Measurements from ENCODE around the gene SLC36A4. TPM values are rescaled to one million over a fixed set of nuclear protein-coding genes. Genes with fewer than 3 reads are reported as not detected.

Gene SLC36A4
- polyA plus RNA-seq, 1 donor (not counting 4 experiments of a cell fraction or from before 2014, with no cell fraction given) = 8.1 TPM

DNA sequence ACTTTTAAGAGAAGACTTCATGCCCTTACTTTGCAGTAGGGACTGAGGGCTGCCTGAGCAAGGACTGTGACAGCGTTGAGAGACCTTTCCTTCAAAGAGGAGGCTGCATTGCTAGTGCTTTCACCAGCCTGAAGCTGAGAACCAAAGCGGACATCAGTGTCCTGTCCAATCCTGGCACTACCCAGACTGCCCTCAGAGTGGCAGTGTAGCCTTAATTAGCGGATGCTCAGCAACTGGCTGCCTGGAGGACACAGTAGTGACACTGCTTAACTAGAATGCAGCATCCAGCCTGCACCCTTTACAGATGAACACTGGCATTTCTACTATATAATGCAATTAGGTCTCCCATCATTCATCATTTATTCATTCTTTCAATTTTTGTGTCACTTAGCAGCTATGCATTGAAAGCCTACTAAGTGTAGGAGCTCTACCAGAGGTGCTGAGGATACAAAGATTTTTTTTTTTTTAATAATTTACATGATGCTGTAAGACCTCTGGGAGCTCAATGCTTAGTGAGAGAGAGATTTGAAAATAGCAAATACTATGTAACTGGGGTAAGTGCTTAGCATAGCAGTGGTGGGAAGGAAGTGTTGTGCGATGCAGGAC, 36.9 kb upstream of the SLC36A4 start:
- dilution Hi-C loops (cut with MboI; ENCODE audit: extremely low pct_ligation_motif_present, low sequenced_read_pairs) = no loop called here
- Histone ChIP-seq H3K9ac (ENCODE audit: control insufficient read depth, extremely low read depth, insufficient read depth, low read length) (no peak overlapping the region), H3K4me1 (ENCODE audit: control insufficient read depth, extremely low read depth, insufficient read depth, low read length) (no peaks in the 10 kb centered on the region), H3K79me2 (ENCODE audit: control insufficient read depth, insufficient read depth, low read length) (no peaks in the 10 kb centered on the region), H3K9me1 (ENCODE audit: control insufficient read depth, extremely low read depth, insufficient read depth, low read length) (no peaks in the 10 kb centered on the region), H3K4me3 (ENCODE audit: control insufficient read depth in 2 of 3, extremely low read depth in 1 of 3, insufficient read depth in 2 of 3, low read depth in 1 of 3, low read length in 3 of 3) (no peak overlapping the region), H3K27me3 (ENCODE audit: control insufficient read depth, extremely low read depth, insufficient read depth, low read length) (no peaks in the 10 kb centered on the region), H4K20me1 (ENCODE audit: control insufficient read depth, extremely low read depth, insufficient read depth, low read length) (no peaks in the 10 kb centered on the region), H3K9me3 (ENCODE audit: control insufficient read depth, low read depth, low read length) (no peaks in the 10 kb centered on the region), H3K36me3 (ENCODE audit: control insufficient read depth in 2 of 2, extremely low read depth in 1 of 2, insufficient read depth in 2 of 2, low read length in 2 of 2) (no peaks in the 10 kb centered on the region), H3K27ac (ENCODE audit: control insufficient read depth, insufficient read depth, low read length) (no peak overlapping the region), H2AFZ (ENCODE audit: control insufficient read depth, low read length) (no peak overlapping the region), H3K4me2 (ENCODE audit: control insufficient read depth, extremely low read depth, insufficient read depth, low read depth, low read length) (no peak overlapping the region)
- FAIRE-seq (peak; percentile 81), DNase-seq (ENCODE audit: low read depth, low spot score) (peak; percentile 13)
- no peak for TF ChIP-seq EZH2 (IDR thresholded peaks at IDR 0.05; ENCODE audit: low read length)
- TF ChIP-seq, protein P1, sequence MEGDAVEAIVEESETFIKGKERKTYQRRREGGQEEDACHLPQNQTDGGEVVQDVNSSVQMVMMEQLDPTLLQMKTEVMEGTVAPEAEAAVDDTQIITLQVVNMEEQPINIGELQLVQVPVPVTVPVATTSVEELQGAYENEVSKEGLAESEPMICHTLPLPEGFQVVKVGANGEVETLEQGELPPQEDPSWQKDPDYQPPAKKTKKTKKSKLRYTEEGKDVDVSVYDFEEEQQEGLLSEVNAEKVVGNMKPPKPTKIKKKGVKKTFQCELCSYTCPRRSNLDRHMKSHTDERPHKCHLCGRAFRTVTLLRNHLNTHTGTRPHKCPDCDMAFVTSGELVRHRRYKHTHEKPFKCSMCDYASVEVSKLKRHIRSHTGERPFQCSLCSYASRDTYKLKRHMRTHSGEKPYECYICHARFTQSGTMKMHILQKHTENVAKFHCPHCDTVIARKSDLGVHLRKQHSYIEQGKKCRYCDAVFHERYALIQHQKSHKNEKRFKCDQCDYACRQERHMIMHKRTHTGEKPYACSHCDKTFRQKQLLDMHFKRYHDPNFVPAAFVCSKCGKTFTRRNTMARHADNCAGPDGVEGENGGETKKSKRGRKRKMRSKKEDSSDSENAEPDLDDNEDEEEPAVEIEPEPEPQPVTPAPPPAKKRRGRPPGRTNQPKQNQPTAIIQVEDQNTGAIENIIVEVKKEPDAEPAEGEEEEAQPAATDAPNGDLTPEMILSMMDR (optimal IDR thresholded peaks at IDR 0.05 in 1 of 3, IDR thresholded peaks at IDR 0.05 in 1 of 3, conservative IDR thresholded peaks at IDR 0.05 in 1 of 3; ENCODE audit: extremely low read depth in 1 of 3, insufficient read depth in 2 of 3, low read length in 3 of 3) = peak; percentile 88 to 100 (median 99)

DNA sequence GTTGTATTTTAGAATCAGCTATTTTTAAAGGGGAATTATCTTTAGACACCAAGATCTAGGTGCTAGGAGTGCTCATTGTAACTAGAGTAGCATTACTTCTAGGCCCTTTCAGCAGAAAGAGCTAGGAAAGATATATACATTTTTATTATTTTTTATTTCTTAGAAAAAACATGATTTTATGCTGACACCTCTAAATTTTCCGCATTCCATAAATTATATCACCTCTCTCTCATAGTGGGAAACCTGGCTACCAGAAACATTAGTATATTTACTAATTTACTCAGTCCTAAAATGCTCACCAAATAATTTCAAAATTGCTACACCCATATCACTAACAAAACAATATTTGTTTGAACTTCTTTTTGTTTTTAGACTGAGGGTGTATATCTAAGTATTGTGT, 32.1 kb upstream of the SLC36A4 start:
- no peak overlapping the region for H3K4me3 ChIP-seq (ENCODE audit: control insufficient read depth in 2 of 3, extremely low read depth in 1 of 3, insufficient read depth in 2 of 3, low read depth in 1 of 3, low read length in 3 of 3)

More for the DNA sequence above, 32.1 kb upstream of the SLC36A4 start:
- DNase-seq (ENCODE audit: low read depth, low spot score) (no peak), FAIRE-seq (no peak)
- no peak overlapping the region for H2AFZ ChIP-seq (ENCODE audit: control insufficient read depth, low read length)
- no peaks in the 10 kb centered on the region for H3K9me3 ChIP-seq (ENCODE audit: control insufficient read depth, low read depth, low read length)
- H3K4me2 ChIP-seq (ENCODE audit: control insufficient read depth, extremely low read depth, insufficient read depth, low read depth, low read length) = no peak overlapping the region
- no peaks in the 10 kb centered on the region for H3K4me1 ChIP-seq (ENCODE audit: control insufficient read depth, extremely low read depth, insufficient read depth, low read length)
- H3K36me3 ChIP-seq (ENCODE audit: control insufficient read depth in 2 of 2, extremely low read depth in 1 of 2, insufficient read depth in 2 of 2, low read length in 2 of 2) = no peaks in the 10 kb centered on the region
- no peaks in the 10 kb centered on the region for H3K9me1 ChIP-seq (ENCODE audit: control insufficient read depth, extremely low read depth, insufficient read depth, low read length)
- H3K27ac ChIP-seq (ENCODE audit: control insufficient read depth, insufficient read depth, low read length) = no peak overlapping the region
- H4K20me1 ChIP-seq (ENCODE audit: control insufficient read depth, extremely low read depth, insufficient read depth, low read length) = no peaks in the 10 kb centered on the region
- no peaks in the 10 kb centered on the region for H3K79me2 ChIP-seq (ENCODE audit: control insufficient read depth, insufficient read depth, low read length)
- TF ChIP-seq, protein P1 (optimal IDR thresholded peaks at IDR 0.05 in 1 of 3, IDR thresholded peaks at IDR 0.05 in 1 of 3, conservative IDR thresholded peaks at IDR 0.05 in 1 of 3; ENCODE audit: extremely low read depth in 1 of 3, insufficient read depth in 2 of 3, low read length in 3 of 3) = no peak
- TF ChIP-seq EZH2 (IDR thresholded peaks at IDR 0.05; ENCODE audit: low read length) = no peak
- no peak overlapping the region for H3K9ac ChIP-seq (ENCODE audit: control insufficient read depth, extremely low read depth, insufficient read depth, low read length)
- H3K27me3 ChIP-seq (ENCODE audit: control insufficient read depth, extremely low read depth, insufficient read depth, low read length) = no peaks in the 10 kb centered on the region
- dilution Hi-C loops (cut with MboI; ENCODE audit: extremely low pct_ligation_motif_present, low sequenced_read_pairs) = no loop called here

Data from keratinocyte (primary cell).